HCT116 (cell line): ENCODE measurements around the gene GUCA1C. TPM values are rescaled to one million over a fixed set of nuclear protein-coding genes. Genes with fewer than 3 reads are reported as not detected.

Experiments used
- ATAC-seq: fragments of 200-7000 bp; cut with Tn5 transposase; 2 replicates; pipeline ENCODE4 v1.9.1; 2020; ENCODE audit warnings: mild to moderate bottlenecking, moderate library complexity
- BruUV-seq: library from RNA; stranded (reverse); fragments of 400-500 nt; replicated peaks from 2 replicates; lab custom pipeline; 2021; lab: Mats Ljungman, UMichigan
- CTCF ChIA-PET: fragments of 300-600 bp; sonication (Branson Sonifier 250); formaldehyde crosslinking; loops from one replicate; lab custom pipeline; 2021; ENCODE audit warnings: antibody characterized with exemption; lab: Charles Lee
- POLR2A ChIA-PET: fragments of 300-600, 350-600 bp; sonication (Branson Sonifier 250); formaldehyde crosslinking; loops from one replicate; lab custom pipeline; 2021; ENCODE audit warnings: antibody characterized with exemption; lab: Charles Lee
- RAD21 ChIA-PET, 2 experiments: fragments of 300-600 bp; sonication (Branson Sonifier 250); formaldehyde crosslinking; loops; one replicate each; lab custom pipeline; 2023; ENCODE audit warnings: low total read pairs in 2 of 2; ENCODE audit not compliant: uncharacterized antibody in 2 of 2, unreplicated experiment in 2 of 2, low non-redundant PET in 1 of 2; lab: Charles Lee
- DNase-seq: peaks from one replicate; pipeline ENCODE4 v3.0.0-alpha.2; 2010; ENCODE audit warnings: low read depth, low spot score
- H2AFZ ChIP-seq: fragments of 200-600 bp; shearing (Covaris generic), sonication (generic); 2 replicates; pipeline ENCODE4 v1.6.1; 2017; ENCODE audit warnings: low read depth, mixed run types, mixed read lengths, antibody characterized with exemption, low read length; ENCODE audit not compliant: poor library complexity, severe bottlenecking
- H3K27ac ChIP-seq: 2 replicates; pipeline ENCODE4 v1.5.1; 2012; ENCODE audit warnings: low read depth, low read length
- H3K27me3 ChIP-seq: fragments of 200-600 bp; sonication (generic); 2 replicates; pipeline ENCODE4 v1.6.1; 2016; ENCODE audit warnings: mixed run types, low read length, mixed read lengths; ENCODE audit not compliant: insufficient read depth
- H3K36me3 ChIP-seq, 2 experiments: fragments of 200-500 bp in 1 of 2; fragments of 200-600 bp in 1 of 2; sonication (Bioruptor generic) in 1 of 2; sonication (generic) in 1 of 2; 2 replicates each; pipeline versions ENCODE4 v1.5.1 to v1.6.1; 2014 to 2016; ENCODE audit warnings: low read length in 2 of 2, inconsistent platforms in 1 of 2, mixed read lengths in 1 of 2, mixed run types in 1 of 2; ENCODE audit not compliant: insufficient read depth in 2 of 2, control insufficient read depth in 1 of 2
- H3K4me1 ChIP-seq, 2 experiments: fragments of 200-600 bp in 1 of 2; sonication (generic) in 1 of 2; 2 replicates each; pipeline versions ENCODE4 v1.5.1 to v1.6.1; 2012 to 2017; ENCODE audit warnings: low read length in 2 of 2, inconsistent platforms in 1 of 2, mild to moderate bottlenecking in 1 of 2, mixed read lengths in 1 of 2, mixed run types in 1 of 2, moderate library complexity in 1 of 2; ENCODE audit not compliant: insufficient read depth in 2 of 2, control insufficient read depth in 1 of 2
- H3K4me2 ChIP-seq: fragments of 200-600 bp; sonication (generic); 2 replicates; pipeline ENCODE4 v1.6.1; 2017; ENCODE audit warnings: mixed run types, low read length, mixed read lengths
- H3K4me3 ChIP-seq, 2 experiments: fragments of 200-600 bp in 1 of 2; sonication (generic) in 1 of 2; replicated peaks in 1 of 2; 2 replicates each; pipeline ENCODE4 v1.5.1; 2011 to 2016; ENCODE audit warnings: low read length in 2 of 2, control low read depth in 1 of 2, low read depth in 1 of 2, mild to moderate bottlenecking in 1 of 2, mixed read lengths in 1 of 2, mixed run types in 1 of 2
- H3K79me2 ChIP-seq: fragments of 200-600 bp; sonication (generic); 2 replicates; pipeline ENCODE4 v1.6.1; 2017; ENCODE audit warnings: mild to moderate bottlenecking, mixed run types, low read length, moderate library complexity, mixed read lengths; ENCODE audit not compliant: insufficient read depth
- H3K9ac ChIP-seq: fragments of 200-600 bp; sonication (generic); 2 replicates; pipeline ENCODE4 v1.6.1; 2016; ENCODE audit warnings: low read length, mixed read lengths
- H3K9me2 ChIP-seq: fragments of 200-600 bp; sonication (generic), shearing (Covaris generic); 2 replicates; pipeline ENCODE4 v1.6.1; 2017; ENCODE audit warnings: mixed run types, mild to moderate bottlenecking, moderate library complexity; ENCODE audit not compliant: insufficient read depth
- H3K9me3 ChIP-seq, 2 experiments: fragments of 200-500 bp in 1 of 2; fragments of 200-600 bp in 1 of 2; sonication (Bioruptor generic) in 1 of 2; sonication (generic) in 1 of 2; 2 replicates each; pipeline ENCODE4 v1.6.1; 2014 to 2017; ENCODE audit warnings: low read length in 2 of 2, mixed read lengths in 2 of 2, inconsistent platforms in 1 of 2, low read depth in 1 of 2, mild to moderate bottlenecking in 1 of 2, mixed run types in 1 of 2, moderate library complexity in 1 of 2; ENCODE audit not compliant: control insufficient read depth in 1 of 2, insufficient read depth in 1 of 2
- H4K20me1 ChIP-seq: fragments of 200-600 bp; sonication (generic), shearing (Covaris generic); 2 replicates; pipeline ENCODE4 v1.6.1; 2017; ENCODE audit warnings: mixed run types, mild to moderate bottlenecking, moderate library complexity; ENCODE audit not compliant: insufficient read depth
- CBX3 ChIP-seq: IDR thresholded peaks from 2 replicates; pipeline ENCODE4 v1.6.1; 2012; ENCODE audit warnings: low read depth
- CTCF ChIP-seq, 3 experiments: fragments of 200-600 bp in 1 of 3; sonication (generic) in 1 of 3; IDR thresholded peaks in 2 of 3; conservative IDR thresholded peaks in 1 of 3; 2 replicates each; pipeline ENCODE4 v1.5.1; 2012 to 2017; ENCODE audit warnings: low read depth in 2 of 3, low read length in 2 of 3, antibody characterized with exemption in 1 of 3, borderline replicate concordance in 1 of 3, control low read depth in 1 of 3, mild to moderate bottlenecking in 1 of 3, mixed read lengths in 1 of 3, mixed run types in 1 of 3, moderate library complexity in 1 of 3; ENCODE audit not compliant: insufficient read depth in 1 of 3
- EGR1 ChIP-seq: IDR thresholded peaks from 2 replicates; pipeline ENCODE4 v1.6.1; 2012; ENCODE audit warnings: low read depth
- ELF1 ChIP-seq: IDR thresholded peaks from 2 replicates; pipeline ENCODE4 v1.6.1; 2012; ENCODE audit warnings: low read depth, borderline replicate concordance
- EZH2 ChIP-seq: fragments of 200-600 bp; sonication (generic); IDR thresholded peaks from 2 replicates; pipeline ENCODE4 v1.6.1; 2017; ENCODE audit warnings: antibody characterized with exemption, mixed run types
- MAX ChIP-seq: IDR thresholded peaks from 2 replicates; pipeline ENCODE4 v1.6.1; 2012
- POLR2AphosphoS5 ChIP-seq: IDR thresholded peaks from 2 replicates; pipeline ENCODE4 v1.6.1; 2011; ENCODE audit warnings: mild to moderate bottlenecking, low read depth, low read length, moderate library complexity
- REST ChIP-seq: IDR thresholded peaks from 2 replicates; pipeline ENCODE4 v1.6.1; 2012; ENCODE audit warnings: low read depth
- SIN3A ChIP-seq: IDR thresholded peaks from 2 replicates; pipeline ENCODE4 v1.6.1; 2012; ENCODE audit warnings: low read depth
- SP1 ChIP-seq: IDR thresholded peaks from 2 replicates; pipeline ENCODE4 v1.6.1; 2012; ENCODE audit warnings: low read depth
- SRF ChIP-seq: IDR thresholded peaks from 2 replicates; pipeline ENCODE4 v1.6.1; 2012; ENCODE audit warnings: low read depth
- ZBTB33 ChIP-seq: IDR thresholded peaks from 2 replicates; pipeline ENCODE4 v1.6.1; 2011; ENCODE audit warnings: mild to moderate bottlenecking, low read length, moderate library complexity; ENCODE audit not compliant: insufficient replicate concordance; ENCODE audit errors: extremely low read depth
- ZNF274 ChIP-seq: fragments of 200-500 bp; sonication (Bioruptor generic); IDR thresholded peaks from 2 replicates; pipeline ENCODE4 v1.6.1; 2014; ENCODE audit warnings: mild to moderate bottlenecking, low read depth, low read length, inconsistent platforms
- intact Hi-C: fragments of 100-400 bp; cut with micrococcal nuclease; formaldehyde crosslinking; loops from 2 replicates; pipeline ENCODE4 v1.10.0; 2022
- total RNA-seq: library from RNA; stranded (reverse); gene quantifications from one replicate; pipeline ENCODE4 v1.2.1, GENCODE V29; 2021; ENCODE audit not compliant: unreplicated experiment

Gene GUCA1C
- total RNA-seq, 1 experiment from 2014 or later: not detected

GRCh38 chr3:108970561-108970960 lies 16.9 kb upstream of the GUCA1C start:
- Histone ChIP-seq H3K79me2 (no peaks in the 10 kb centered on the region), H3K4me3 (no peak overlapping the region), H3K27me3 (no peaks in the 10 kb centered on the region), H2AFZ (no peak overlapping the region), H3K9me3 (no peaks in the 10 kb centered on the region), H3K4me1 (no peaks in the 10 kb centered on the region), H3K27ac (no peak overlapping the region), H3K4me2 (no peak overlapping the region), H3K9ac (no peak overlapping the region), H4K20me1 (no peaks in the 10 kb centered on the region), H3K36me3 (no peaks in the 10 kb centered on the region), H3K9me2 (no peaks in the 10 kb centered on the region)
- no TSS peak for BruUV-seq
- ATAC-seq: no peak
- CTCF ChIA-PET: interaction anchor here (1.2 kb wide), 1 partner anchor 56 kb away, joined by 3 read pairs; no protein-coding TSS in a partner anchor
- POLR2A ChIA-PET: no interaction called here
- RAD21 ChIA-PET: no interaction called here
- intact Hi-C loops: no loop called here
- no peak for TF ChIP-seq EGR1
- TF ChIP-seq MAX: no peak
- TF ChIP-seq CBX3: no peak
- no peak for TF ChIP-seq ELF1
- TF ChIP-seq EZH2: no peak
- TF ChIP-seq POLR2AphosphoS5: no peak
- TF ChIP-seq SRF: no peak
- no peak for TF ChIP-seq SIN3A
- no peak for TF ChIP-seq REST
- no peak for TF ChIP-seq CTCF (IDR thresholded peaks at IDR 0.05 in 2 of 3, conservative IDR thresholded peaks at IDR 0.05 in 1 of 3; ENCODE audit: borderline replicate concordance in 1 of 3, insufficient read depth in 1 of 3, low read depth in 2 of 3, low read length in 2 of 3)
- TF ChIP-seq ZBTB33: no peak
- TF ChIP-seq SP1: no peak
- TF ChIP-seq ZNF274: no peak
- no peak for DNase-seq
